GM12801 (cell line): ENCODE measurements around the gene CCNF.

Experiments
- TF ChIP-seq, protein P1 (sequence below): IDR thresholded peaks from one replicate; pipeline ENCODE4 v1.5.1; 2011; ENCODE audit warnings: control low read depth; ENCODE audit not compliant: insufficient read length; ENCODE audit errors: extremely low read depth

CCNF gene

GRCh38 chr16:2487517-2487842 is 58.2 kb downstream of the CCNF start:
- TF ChIP-seq, protein P1, sequence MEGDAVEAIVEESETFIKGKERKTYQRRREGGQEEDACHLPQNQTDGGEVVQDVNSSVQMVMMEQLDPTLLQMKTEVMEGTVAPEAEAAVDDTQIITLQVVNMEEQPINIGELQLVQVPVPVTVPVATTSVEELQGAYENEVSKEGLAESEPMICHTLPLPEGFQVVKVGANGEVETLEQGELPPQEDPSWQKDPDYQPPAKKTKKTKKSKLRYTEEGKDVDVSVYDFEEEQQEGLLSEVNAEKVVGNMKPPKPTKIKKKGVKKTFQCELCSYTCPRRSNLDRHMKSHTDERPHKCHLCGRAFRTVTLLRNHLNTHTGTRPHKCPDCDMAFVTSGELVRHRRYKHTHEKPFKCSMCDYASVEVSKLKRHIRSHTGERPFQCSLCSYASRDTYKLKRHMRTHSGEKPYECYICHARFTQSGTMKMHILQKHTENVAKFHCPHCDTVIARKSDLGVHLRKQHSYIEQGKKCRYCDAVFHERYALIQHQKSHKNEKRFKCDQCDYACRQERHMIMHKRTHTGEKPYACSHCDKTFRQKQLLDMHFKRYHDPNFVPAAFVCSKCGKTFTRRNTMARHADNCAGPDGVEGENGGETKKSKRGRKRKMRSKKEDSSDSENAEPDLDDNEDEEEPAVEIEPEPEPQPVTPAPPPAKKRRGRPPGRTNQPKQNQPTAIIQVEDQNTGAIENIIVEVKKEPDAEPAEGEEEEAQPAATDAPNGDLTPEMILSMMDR, result no peak

- TF ChIP-seq, protein P1, result no peak
Measured at GRCh38 chr16:2487903-2488531, 58.8 kb downstream of the CCNF start.

GRCh38 chr16:2489581-2489980 is 60.3 kb downstream of the CCNF start:
- TF ChIP-seq, protein P1, result no peak

DNA sequence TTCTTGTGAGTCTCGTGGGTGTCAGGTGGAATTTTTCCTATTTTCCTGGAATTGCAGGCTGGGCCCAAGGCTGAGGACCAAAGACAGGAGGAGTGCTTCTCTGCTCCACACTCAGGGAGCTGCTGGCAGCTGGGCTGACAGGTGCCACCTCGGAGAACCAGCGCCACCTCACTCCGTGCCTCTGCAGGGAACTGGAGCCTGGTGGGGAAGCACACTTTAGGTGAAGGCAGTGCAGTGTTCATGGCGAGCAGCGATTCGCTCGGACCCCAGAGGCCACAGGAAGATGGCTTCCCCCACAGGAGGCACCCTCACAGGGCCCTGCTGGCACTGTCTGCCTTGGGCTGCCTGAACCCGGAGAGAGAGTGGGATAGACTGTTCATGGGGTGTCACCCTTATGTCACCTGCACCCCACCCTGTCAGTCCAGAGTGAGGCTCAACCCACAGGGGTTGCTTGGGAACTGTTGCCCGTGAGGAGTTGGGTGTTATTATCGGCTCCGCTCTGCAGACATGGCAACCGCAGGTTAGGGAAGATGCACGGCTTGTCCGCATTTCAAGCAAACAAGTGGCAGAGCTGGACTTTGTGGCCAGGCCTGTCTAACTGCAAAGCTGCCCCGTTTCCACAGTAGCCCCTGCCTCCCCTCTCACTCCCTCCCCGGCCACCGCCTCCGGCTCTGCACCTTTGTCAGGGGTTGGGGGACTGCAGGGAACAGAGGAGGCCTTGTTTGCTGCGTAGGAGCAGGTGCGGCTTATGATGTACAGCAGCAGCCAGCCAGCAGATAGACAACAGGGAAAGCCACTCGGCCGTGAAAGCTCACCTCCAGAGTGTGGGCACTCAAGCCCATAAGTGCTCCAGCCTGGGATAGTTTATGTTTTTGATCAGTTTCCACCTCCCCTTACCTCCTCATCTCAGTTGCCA is 61.2 kb downstream of the CCNF start:
- TF ChIP-seq, protein P1, result no peak

DNA sequence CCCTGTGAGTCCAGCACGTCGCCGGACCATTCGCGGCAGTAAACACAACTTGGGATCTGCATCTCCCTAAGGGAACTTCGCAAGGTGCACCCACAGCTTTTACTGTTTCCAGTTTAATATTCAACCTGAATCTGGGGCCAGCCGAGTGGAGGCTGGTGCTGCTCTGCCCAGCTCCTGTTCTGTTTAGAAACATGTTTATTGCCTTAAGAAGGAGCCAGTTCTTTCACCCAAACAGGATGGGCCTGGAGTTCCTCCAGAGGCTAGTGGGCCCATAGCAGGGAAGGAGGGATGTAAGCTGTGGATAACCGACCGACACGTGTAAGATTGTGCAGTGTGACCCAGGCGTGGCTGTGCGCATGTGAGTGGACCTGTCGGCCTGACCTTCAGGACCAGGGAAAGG is 63.0 kb downstream of the CCNF start:
- TF ChIP-seq, protein P1, result no peak

- TF ChIP-seq, protein P1, result no peak
Measured at GRCh38 chr16:2493605-2494004, 64.4 kb downstream of the CCNF start.

DNA sequence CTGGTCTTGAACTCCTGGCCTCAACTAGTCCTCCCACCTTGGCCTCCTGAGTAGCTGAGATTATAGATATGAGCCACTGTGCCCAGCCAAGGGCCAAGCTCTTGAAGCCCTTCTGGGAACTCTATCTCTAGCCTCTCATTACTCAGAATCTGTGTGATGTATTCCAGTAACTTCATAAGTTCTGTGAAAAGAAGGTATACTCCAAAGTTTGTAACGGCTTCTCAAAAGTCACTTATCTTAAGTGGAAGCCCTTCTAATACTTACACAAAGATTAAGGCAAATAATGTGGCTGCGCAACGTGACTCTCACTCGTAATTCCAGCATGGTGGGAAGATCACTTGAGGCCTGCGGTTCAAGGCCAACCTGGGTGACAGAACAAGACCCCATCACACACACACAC is 65.4 kb downstream of the CCNF start:
- TF ChIP-seq, protein P1, result no peak
